H9 (cell line): Measurements from ENCODE around the gene ROBO2. TPM values are rescaled to one million over a fixed set of nuclear protein-coding genes. Genes with fewer than 3 reads are reported as not detected.

Source experiments
- DNase-seq: peaks from one replicate; pipeline ENCODE4 v3.0.0-alpha.2; 2017
- H2AFZ ChIP-seq: one replicate; pipeline ENCODE4 v1.6.1; 2013; ENCODE audit warnings: mild to moderate bottlenecking, low read length, control low read depth, moderate library complexity
- H2AK5ac ChIP-seq: 2 replicates; pipeline ENCODE4 v1.6.1; 2013; ENCODE audit warnings: low read length, control low read depth, mixed read lengths; ENCODE audit not compliant: insufficient read length
- H2BK120ac ChIP-seq: one replicate; pipeline ENCODE4 v1.6.1; 2013; ENCODE audit warnings: low read depth, mild to moderate bottlenecking, low read length, control low read depth, inconsistent platforms; ENCODE audit not compliant: poor library complexity, severe bottlenecking
- H2BK12ac ChIP-seq: 2 replicates; pipeline ENCODE4 v1.6.1; 2013; ENCODE audit warnings: low read length, control low read depth, mixed read lengths, low read depth; ENCODE audit not compliant: insufficient read length
- H2BK15ac ChIP-seq: 2 replicates; pipeline ENCODE4 v1.6.1; 2013; ENCODE audit warnings: low read depth, low read length, control low read depth
- H2BK20ac ChIP-seq: one replicate; pipeline ENCODE4 v1.6.1; 2013; ENCODE audit warnings: low read depth, mild to moderate bottlenecking, low read length, control low read depth, inconsistent platforms; ENCODE audit not compliant: poor library complexity, severe bottlenecking
- H2BK5ac ChIP-seq: 2 replicates; pipeline ENCODE4 v1.6.1; 2013; ENCODE audit warnings: low read length, control low read depth, mixed read lengths; ENCODE audit not compliant: insufficient read length
- H3K14ac ChIP-seq: 2 replicates; pipeline ENCODE4 v1.6.1; 2013; ENCODE audit warnings: low read length, control low read depth; ENCODE audit not compliant: insufficient read depth
- H3K18ac ChIP-seq: 2 replicates; pipeline ENCODE4 v1.6.1; 2013; ENCODE audit warnings: low read depth, mild to moderate bottlenecking, mixed read lengths, low read length, control low read depth; ENCODE audit not compliant: insufficient read length
- H3K23ac ChIP-seq: 2 replicates; pipeline ENCODE4 v1.6.1; 2013; ENCODE audit warnings: low read length, control low read depth, mixed read lengths, low read depth; ENCODE audit not compliant: insufficient read length
- H3K23me2 ChIP-seq: 2 replicates; pipeline ENCODE4 v1.6.1; 2013; ENCODE audit warnings: low read depth, mild to moderate bottlenecking, mixed read lengths, low read length, control low read depth; ENCODE audit not compliant: insufficient read length, poor library complexity, severe bottlenecking
- H3K27ac ChIP-seq: 2 replicates; pipeline ENCODE4 v1.5.1; 2013; ENCODE audit warnings: low read length, control low read depth, mixed read lengths, low read depth; ENCODE audit not compliant: insufficient read length
- H3K27me3 ChIP-seq: 2 replicates; pipeline ENCODE4 v1.6.1; 2013; ENCODE audit warnings: low read length, control low read depth, inconsistent platforms; ENCODE audit not compliant: insufficient read depth
- H3K4ac ChIP-seq: 2 replicates; pipeline ENCODE4 v1.6.1; 2013; ENCODE audit warnings: low read depth, mild to moderate bottlenecking, control low read depth, inconsistent platforms, low read length, moderate library complexity
- H3K4me1 ChIP-seq: 2 replicates; pipeline ENCODE4 v1.6.1; 2013; ENCODE audit warnings: low read length, control low read depth, inconsistent platforms; ENCODE audit not compliant: insufficient read depth
- H3K4me2 ChIP-seq: 2 replicates; pipeline ENCODE4 v1.6.1; 2013; ENCODE audit warnings: low read length, control low read depth, mixed read lengths; ENCODE audit not compliant: insufficient read length, insufficient read depth
- H3K56ac ChIP-seq: 2 replicates; pipeline ENCODE4 v1.6.1; 2013; ENCODE audit warnings: low read depth, mild to moderate bottlenecking, mixed read lengths, low read length, control low read depth; ENCODE audit not compliant: insufficient read length
- H3K79me1 ChIP-seq: 2 replicates; pipeline ENCODE4 v1.6.1; 2013; ENCODE audit warnings: low read depth, mild to moderate bottlenecking, moderate library complexity, low read length, control low read depth, inconsistent platforms; ENCODE audit not compliant: insufficient read depth, poor library complexity, severe bottlenecking
- H3K79me2 ChIP-seq: 2 replicates; pipeline ENCODE4 v1.6.1; 2013; ENCODE audit warnings: low read length, control low read depth, inconsistent platforms; ENCODE audit not compliant: insufficient read depth
- H3K9ac ChIP-seq: 2 replicates; pipeline ENCODE4 v1.6.1; 2013; ENCODE audit warnings: low read length, control low read depth, mixed read lengths; ENCODE audit not compliant: insufficient read length; ENCODE audit errors: extremely low read depth
- H3K9me3 ChIP-seq: one replicate; pipeline ENCODE4 v1.6.1; 2013; ENCODE audit warnings: low read depth, low read length, inconsistent platforms; ENCODE audit not compliant: control insufficient read depth
- H3T11ph ChIP-seq: one replicate; pipeline ENCODE4 v1.6.1; 2013; ENCODE audit warnings: mild to moderate bottlenecking, low read length, control low read depth, inconsistent platforms
- H4K20me1 ChIP-seq: one replicate; pipeline ENCODE4 v1.6.1; 2013; ENCODE audit not compliant: control insufficient read depth, insufficient read length, insufficient read depth
- H4K5ac ChIP-seq: 2 replicates; pipeline ENCODE4 v1.6.1; 2013; ENCODE audit warnings: low read depth, mild to moderate bottlenecking, mixed read lengths, low read length, control low read depth; ENCODE audit not compliant: insufficient read length
- H4K8ac ChIP-seq: replicated peaks from 2 replicates; pipeline ENCODE4 v1.6.1; 2013; ENCODE audit warnings: low read length, control low read depth, mixed read lengths, low read depth; ENCODE audit not compliant: insufficient read length
- H4K91ac ChIP-seq: 2 replicates; pipeline ENCODE4 v1.6.1; 2013; ENCODE audit warnings: low read depth, mild to moderate bottlenecking, moderate library complexity, mixed read lengths, low read length, control low read depth; ENCODE audit not compliant: insufficient read length
- H3K27ac Mint-ChIP-seq, 3 experiments: 2 replicates in 2 of 3; 3 replicates in 1 of 3; pipeline ENCODE4 v1.8.0; 2020 to 2021; ENCODE audit warnings: mixed read lengths in 3 of 3, mild to moderate bottlenecking in 1 of 3, moderate library complexity in 1 of 3
- H3K27me3 Mint-ChIP-seq: 2 replicates; pipeline ENCODE4 v1.8.0; 2021; ENCODE audit warnings: low read depth, mild to moderate bottlenecking, moderate library complexity, mixed read lengths
- H3K36me3 Mint-ChIP-seq, 3 experiments: 2 replicates in 2 of 3; 3 replicates in 1 of 3; pipeline ENCODE4 v1.8.0; 2020 to 2021; ENCODE audit warnings: low read depth in 3 of 3, mixed read lengths in 3 of 3; ENCODE audit not compliant: insufficient read depth in 1 of 3
- H3K4me1 Mint-ChIP-seq, 2 experiments: 2 replicates each; pipeline ENCODE4 v1.8.0; 2020; ENCODE audit warnings: mixed read lengths in 2 of 2
- H3K4me3 Mint-ChIP-seq, 2 experiments: 2 replicates in 1 of 2; 3 replicates in 1 of 2; pipeline ENCODE4 v1.8.0; 2020 to 2021; ENCODE audit warnings: mild to moderate bottlenecking in 2 of 2, mixed read lengths in 2 of 2, moderate library complexity in 1 of 2
- H3K9me3 Mint-ChIP-seq, 2 experiments: 2 replicates in 1 of 2; 3 replicates in 1 of 2; pipeline ENCODE4 v1.8.0; 2020; ENCODE audit warnings: mild to moderate bottlenecking in 2 of 2, mixed read lengths in 2 of 2, moderate library complexity in 1 of 2
- CTCF ChIP-seq: fragments of 200-600 bp; sonication (generic); conservative IDR thresholded peaks from 3 replicates; pipeline ENCODE4 v1.8.0; 2021; ENCODE audit warnings: antibody characterized with exemption, mild to moderate bottlenecking
- WGBS: extraction: QIAGEN DNeasy Blood & Tissue Kit; methylation state at CpG from one replicate; pipeline ENCODE4 v1.1.7; 2013; ENCODE audit warnings: missing lambda C conversion rate, low lambda C conversion rate, mixed read lengths; ENCODE audit not compliant: insufficient read length; ENCODE audit errors: extremely low coverage; 5-methylcytosine and 5-hydroxymethylcytosine counted together
- total RNA-seq: library from RNA; stranded (reverse); gene quantifications from 2 replicates; pipeline ENCODE4 v1.2.1, GENCODE V29; 2021

The ROBO2 gene
- total RNA-seq, 1 experiment from 2014 or later: 2.3 TPM

GRCh38 chr3:77601823-77602415 is 562.0 kb downstream of the ROBO2 start:
- Histone ChIP-seq H3K27ac (no peak overlapping the region), H3T11ph (no peak overlapping the region), H2BK20ac (no peak overlapping the region), H3K9ac (no peak overlapping the region), H3K14ac (no peak overlapping the region), H3K79me1 (no peaks in the 10 kb centered on the region), H2BK5ac (no peak overlapping the region), H3K18ac (no peak overlapping the region), H3K23me2 (no peaks in the 10 kb centered on the region), H3K79me2 (no peaks in the 10 kb centered on the region), H3K4ac (no peak overlapping the region), H2BK12ac (no peak overlapping the region), H3K4me1 (no peaks in the 10 kb centered on the region), H2BK15ac (no peak overlapping the region), H4K20me1 (no peaks in the 10 kb centered on the region), H2AK5ac (no peak overlapping the region), H3K4me2 (no peak overlapping the region), H2BK120ac (no peak overlapping the region), H4K91ac (no peak overlapping the region), H2AFZ (no peak overlapping the region), H3K23ac (no peak overlapping the region), H3K27me3 (no peaks in the 10 kb centered on the region), H3K9me3 (no peaks in the 10 kb centered on the region), H4K8ac (no peak overlapping the region), H4K5ac (no peak overlapping the region), H3K56ac (no peak overlapping the region)
- peaks cover 8 to 10% of the 10 kb centered on the region in 2 experiments for H3K4me1 Mint-ChIP-seq
- H3K9me3 Mint-ChIP-seq: no peaks in the 10 kb centered on the region
- no peak for TF ChIP-seq CTCF
- H3K36me3 Mint-ChIP-seq: peaks cover 0 to 3% (median 0%) of the 10 kb centered on the region in 3 experiments; a peak in 1 of 7 replicates
- H3K27me3 Mint-ChIP-seq: no peaks in the 10 kb centered on the region
- WGBS: no CpG with 5 or more reads among the region's 9 CpGs
- no peak overlapping the region for H3K27ac Mint-ChIP-seq
- no peak for DNase-seq
- H3K4me3 Mint-ChIP-seq: no peak overlapping the region
